ENCODE results near the gene EIF4G1. TPM values are rescaled to one million over a fixed set of nuclear protein-coding genes. Genes with fewer than 3 reads are reported as not detected.
A peak's percentile ranks its signal among the peaks of the same experiment; 100 is the strongest.

The EIF4G1 gene
- polyA plus RNA-seq, 1 donor, result 197 TPM

GRCh38 chr3:184305577-184305976 is 8.8 kb upstream of the EIF4G1 start:
- no peak for DNase-seq

- no peak for DNase-seq
Measured at GRCh38 chr3:184306341-184306972, 7.9 kb upstream of the EIF4G1 start.

- no peak for DNase-seq
Measured at GRCh38 chr3:184307915-184308314, 6.5 kb upstream of the EIF4G1 start.

GRCh38 chr3:184308744-184309143 is 5.7 kb upstream of the EIF4G1 start:
- DNase-seq, result no peak

GRCh38 chr3:184311633-184312032 is 2.8 kb upstream of the EIF4G1 start:
- no peak for DNase-seq

- peak; percentile 90 for DNase-seq
Measured at GRCh38 chr3:184314700-184315542, 515 bp downstream of the EIF4G1 start.

GRCh38 chr3:184315543-184315867 is 1.1 kb downstream of the EIF4G1 start:
- no peak for DNase-seq

GRCh38 chr3:184315871-184316661 is 1.7 kb downstream of the EIF4G1 start:
- no peak for DNase-seq

GRCh38 chr3:184316792-184317191 is 2.4 kb downstream of the EIF4G1 start:
- no peak for DNase-seq

GRCh38 chr3:184317201-184317600 is 2.8 kb downstream of the EIF4G1 start:
- no peak for DNase-seq

- peak; percentile 87 for DNase-seq
Measured at GRCh38 chr3:184320104-184320445, 5.7 kb downstream of the EIF4G1 start.

GRCh38 chr3:184321666-184322065 is 7.3 kb downstream of the EIF4G1 start:
- no peak for DNase-seq

GRCh38 chr3:184322731-184323487 is 8.5 kb downstream of the EIF4G1 start:
- DNase-seq, result no peak

GRCh38 chr3:184323696-184324095 is 9.3 kb downstream of the EIF4G1 start:
- no peak for DNase-seq

- DNase-seq, result no peak
Measured at GRCh38 chr3:184325269-184325668, 10.9 kb downstream of the EIF4G1 start.

- DNase-seq, result no peak
Measured at GRCh38 chr3:184325715-184326369, 11.4 kb downstream of the EIF4G1 start.

- no peak for DNase-seq
Measured at GRCh38 chr3:184327171-184327570, 12.8 kb downstream of the EIF4G1 start.

- DNase-seq, result no peak
Measured at GRCh38 chr3:184328516-184328915, 14.1 kb downstream of the EIF4G1 start.

- DNase-seq, result no peak
Measured at GRCh38 chr3:184332370-184333090, 18.1 kb downstream of the EIF4G1 start.

GRCh38 chr3:184333190-184333589 is 18.8 kb downstream of the EIF4G1 start:
- no peak for DNase-seq

- DNase-seq, result no peak
Measured at GRCh38 chr3:184333700-184334099, 19.3 kb downstream of the EIF4G1 start.
